WTC11 (cell line): ENCODE measurements around the gene BACE1-AS. TPM values are rescaled to one million over a fixed set of nuclear protein-coding genes. Genes with fewer than 3 reads are reported as not detected.
"Not testable (repeated sequence)": the region's sequence is repeated elsewhere in the genome, so short reads cannot be mapped to it uniquely, and the experiment has no call there.

ENCODE experiments used
- ATAC-seq: fragments of 200-7000 bp; cut with Tn5 transposase; 2 replicates; pipeline ENCODE4 v1.10.0; 2021; ENCODE audit warnings: mild to moderate bottlenecking, moderate library complexity
- CTCF ChIA-PET: fragments of 300-600 bp; sonication (Branson Sonifier 250); formaldehyde crosslinking; loops from one replicate; lab custom pipeline; 2021; ENCODE audit warnings: antibody characterized with exemption; lab: Charles Lee
- POLR2A ChIA-PET: fragments of 350-600 bp; sonication (Branson Sonifier 250); formaldehyde crosslinking; loops from one replicate; lab custom pipeline; 2021; ENCODE audit warnings: antibody characterized with exemption; lab: Charles Lee
- DNase-seq: peaks from one replicate; pipeline ENCODE4 v3.0.0; 2021; ENCODE audit warnings: low spot score
- H3K27ac Mint-ChIP-seq: 2 replicates; pipeline ENCODE4 v1.8.0; 2021; ENCODE audit warnings: mixed read lengths
- H3K27me3 Mint-ChIP-seq: 2 replicates; pipeline ENCODE4 v1.8.0; 2021; ENCODE audit warnings: low read depth, mild to moderate bottlenecking, moderate library complexity, mixed read lengths
- H3K36me3 Mint-ChIP-seq: 2 replicates; pipeline ENCODE4 v1.8.0; 2021; ENCODE audit warnings: mixed read lengths
- H3K4me1 Mint-ChIP-seq: 2 replicates; pipeline ENCODE4 v1.8.0; 2022; ENCODE audit warnings: mixed read lengths
- H3K4me3 Mint-ChIP-seq: 2 replicates; pipeline ENCODE4 v1.8.0; 2021; ENCODE audit warnings: mild to moderate bottlenecking, moderate library complexity, mixed read lengths
- H3K9me3 Mint-ChIP-seq: 2 replicates; pipeline ENCODE4 v1.8.0; 2021; ENCODE audit warnings: mixed read lengths
- CREM ChIP-seq: sonication (generic); formaldehyde crosslinking; IDR thresholded peaks from 2 replicates; pipeline ENCODE4 v1.8.1; 2022; ENCODE audit warnings: mild to moderate bottlenecking, missing genetic modification reagents, moderate library complexity
- EMX1 ChIP-seq: fragments of 250-450 bp; sonication (Bioruptor Pico); IDR thresholded peaks from 2 replicates; pipeline ENCODE4 v1.8.0; 2021; ENCODE audit warnings: mild to moderate bottlenecking
- FOXJ3 ChIP-seq: sonication (generic); formaldehyde crosslinking; IDR thresholded peaks from 2 replicates; pipeline ENCODE4 v1.9.0; 2021; ENCODE audit warnings: missing genetic modification reagents, mild to moderate bottlenecking, borderline replicate concordance
- RELA ChIP-seq: sonication (generic); formaldehyde crosslinking; IDR thresholded peaks from 2 replicates; pipeline ENCODE4 v1.8.1; 2022; ENCODE audit warnings: missing genetic modification reagents, mild to moderate bottlenecking, borderline replicate concordance
- SP1 ChIP-seq: sonication (generic); formaldehyde crosslinking; conservative IDR thresholded peaks from 2 replicates; pipeline ENCODE4 v1.8.1; 2022; ENCODE audit warnings: missing genetic modification reagents
- ZBTB21 ChIP-seq: sonication (generic); formaldehyde crosslinking; IDR thresholded peaks from 2 replicates; pipeline ENCODE4 v1.8.1; 2023; ENCODE audit warnings: mild to moderate bottlenecking, missing genetic modification reagents, borderline replicate concordance
- ZNF281 ChIP-seq: sonication (generic); formaldehyde crosslinking; IDR thresholded peaks from 2 replicates; pipeline ENCODE4 v1.8.0; 2023; ENCODE audit warnings: mild to moderate bottlenecking, missing genetic modification reagents
- total RNA-seq: library from RNA; stranded (reverse); gene quantifications from 3 replicates; pipeline ENCODE4 v1.2.3, GENCODE V29; 2021
- TF ChIP-seq, protein P1 (sequence below): sonication (generic); formaldehyde crosslinking; IDR thresholded peaks from 2 replicates; pipeline ENCODE4 v1.8.1; 2023; ENCODE audit warnings: mild to moderate bottlenecking, missing genetic modification reagents, borderline replicate concordance
- TF ChIP-seq, protein P2 (sequence below): sonication (generic); formaldehyde crosslinking; IDR thresholded peaks from 2 replicates; pipeline ENCODE4 v1.8.1; 2023; ENCODE audit warnings: mild to moderate bottlenecking, missing genetic modification reagents, moderate library complexity

Gene BACE1-AS
- total RNA-seq, 1 experiment from 2014 or later: 13.8 TPM

DNA sequence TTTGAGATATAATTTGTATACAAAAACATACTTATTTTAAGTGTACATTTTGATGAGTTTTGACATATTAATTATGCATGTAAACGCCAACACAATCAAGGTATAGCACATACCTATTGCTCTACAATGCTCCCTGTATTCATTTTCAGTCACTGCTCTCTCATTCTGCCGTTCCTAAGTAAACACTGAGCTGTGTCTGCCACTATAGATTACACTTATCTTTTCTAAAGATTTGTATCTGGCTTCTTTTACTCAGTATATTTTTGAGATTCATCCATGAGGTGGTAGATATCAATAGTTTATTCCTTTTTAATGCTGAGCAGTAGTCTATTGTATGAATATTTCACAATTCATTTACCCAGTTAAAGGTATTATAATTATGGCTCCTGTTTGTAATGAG, 25.4 kb upstream of the BACE1-AS start (continued):
- TF ChIP-seq, protein P1, sequence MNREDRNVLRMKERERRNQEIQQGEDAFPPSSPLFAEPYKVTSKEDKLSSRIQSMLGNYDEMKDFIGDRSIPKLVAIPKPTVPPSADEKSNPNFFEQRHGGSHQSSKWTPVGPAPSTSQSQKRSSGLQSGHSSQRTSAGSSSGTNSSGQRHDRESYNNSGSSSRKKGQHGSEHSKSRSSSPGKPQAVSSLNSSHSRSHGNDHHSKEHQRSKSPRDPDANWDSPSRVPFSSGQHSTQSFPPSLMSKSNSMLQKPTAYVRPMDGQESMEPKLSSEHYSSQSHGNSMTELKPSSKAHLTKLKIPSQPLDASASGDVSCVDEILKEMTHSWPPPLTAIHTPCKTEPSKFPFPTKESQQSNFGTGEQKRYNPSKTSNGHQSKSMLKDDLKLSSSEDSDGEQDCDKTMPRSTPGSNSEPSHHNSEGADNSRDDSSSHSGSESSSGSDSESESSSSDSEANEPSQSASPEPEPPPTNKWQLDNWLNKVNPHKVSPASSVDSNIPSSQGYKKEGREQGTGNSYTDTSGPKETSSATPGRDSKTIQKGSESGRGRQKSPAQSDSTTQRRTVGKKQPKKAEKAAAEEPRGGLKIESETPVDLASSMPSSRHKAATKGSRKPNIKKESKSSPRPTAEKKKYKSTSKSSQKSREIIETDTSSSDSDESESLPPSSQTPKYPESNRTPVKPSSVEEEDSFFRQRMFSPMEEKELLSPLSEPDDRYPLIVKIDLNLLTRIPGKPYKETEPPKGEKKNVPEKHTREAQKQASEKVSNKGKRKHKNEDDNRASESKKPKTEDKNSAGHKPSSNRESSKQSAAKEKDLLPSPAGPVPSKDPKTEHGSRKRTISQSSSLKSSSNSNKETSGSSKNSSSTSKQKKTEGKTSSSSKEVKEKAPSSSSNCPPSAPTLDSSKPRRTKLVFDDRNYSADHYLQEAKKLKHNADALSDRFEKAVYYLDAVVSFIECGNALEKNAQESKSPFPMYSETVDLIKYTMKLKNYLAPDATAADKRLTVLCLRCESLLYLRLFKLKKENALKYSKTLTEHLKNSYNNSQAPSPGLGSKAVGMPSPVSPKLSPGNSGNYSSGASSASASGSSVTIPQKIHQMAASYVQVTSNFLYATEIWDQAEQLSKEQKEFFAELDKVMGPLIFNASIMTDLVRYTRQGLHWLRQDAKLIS: no peak
- no peak for TF ChIP-seq ZBTB21 (CRISPR knock-in tag)

DNA sequence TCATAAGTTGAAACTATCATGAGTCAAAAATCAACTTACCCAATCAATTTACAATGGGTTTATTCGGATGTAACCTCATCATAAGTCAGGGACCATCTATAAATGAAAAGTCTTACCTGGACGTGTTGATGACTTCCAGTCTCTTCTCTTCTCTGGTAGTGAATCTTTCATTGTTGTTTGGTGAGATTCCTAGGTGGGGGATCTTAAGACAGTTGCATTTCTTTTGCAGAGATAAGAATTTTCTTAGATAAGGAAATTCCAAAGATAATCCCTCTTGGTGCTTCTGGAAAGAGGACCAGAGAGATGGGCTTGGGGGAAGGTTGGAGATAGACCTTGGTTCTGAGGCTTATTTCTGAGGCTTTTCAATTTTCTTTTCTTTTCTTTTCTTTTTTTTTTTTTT, 21.3 kb upstream of the BACE1-AS start:
- 0 out of 2 replicates have a peak, but pooled peaks cover 6% of the 10 kb centered on the region for H3K4me1 Mint-ChIP-seq
- H3K9me3 Mint-ChIP-seq: no peaks in the 10 kb centered on the region
- DNase-seq: no peak
- H3K4me3 Mint-ChIP-seq: no peak overlapping the region
- ATAC-seq: no peak
- H3K36me3 Mint-ChIP-seq: peaks cover 15% of the 10 kb centered on the region
- no peak overlapping the region for H3K27ac Mint-ChIP-seq
- TF ChIP-seq, protein P2, sequence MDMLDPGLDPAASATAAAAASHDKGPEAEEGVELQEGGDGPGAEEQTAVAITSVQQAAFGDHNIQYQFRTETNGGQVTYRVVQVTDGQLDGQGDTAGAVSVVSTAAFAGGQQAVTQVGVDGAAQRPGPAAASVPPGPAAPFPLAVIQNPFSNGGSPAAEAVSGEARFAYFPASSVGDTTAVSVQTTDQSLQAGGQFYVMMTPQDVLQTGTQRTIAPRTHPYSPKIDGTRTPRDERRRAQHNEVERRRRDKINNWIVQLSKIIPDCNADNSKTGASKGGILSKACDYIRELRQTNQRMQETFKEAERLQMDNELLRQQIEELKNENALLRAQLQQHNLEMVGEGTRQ (CRISPR knock-in tag): no peak
- TF ChIP-seq FOXJ3 (CRISPR knock-in tag) (no peak), RELA (CRISPR knock-in tag) (no peak), ZNF281 (no peak), CREM (no peak)
- ChIA-PET CTCF (no interaction called here), POLR2A (no interaction called here)
- H3K27me3 Mint-ChIP-seq: peaks cover 10% of the 10 kb centered on the region; the same call in 1 of the 2 replicates

GRCh38 chr11:117271208-117271607, 19.9 kb upstream of the BACE1-AS start:
- CTCF ChIA-PET: no interaction called here

GRCh38 chr11:117272175-117272574, 19.0 kb upstream of the BACE1-AS start:
- H3K27ac Mint-ChIP-seq, H3K4me3 Mint-ChIP-seq, POLR2A ChIA-PET, H3K36me3 Mint-ChIP-seq, H3K9me3 Mint-ChIP-seq, CTCF ChIA-PET, ATAC-seq, H3K4me1 Mint-ChIP-seq, DNase-seq: not testable (repeated sequence)
- H3K27me3 Mint-ChIP-seq: peaks cover 10% of the 10 kb centered on the region; the same call in 1 of the 2 replicates

More at GRCh38 chr11:117271208-117271607, 19.9 kb upstream of the BACE1-AS start:
- no peak overlapping the region for H3K4me3 Mint-ChIP-seq
- H3K4me1 Mint-ChIP-seq: 0 out of 2 replicates have a peak, but pooled peaks cover 6% of the 10 kb centered on the region
- DNase-seq (no peak), ATAC-seq (no peak)
- POLR2A ChIA-PET: no interaction called here
- peaks cover 14% of the 10 kb centered on the region for H3K36me3 Mint-ChIP-seq
- TF ChIP-seq EMX1 (no peak), SP1 (CRISPR knock-in tag) (no peak)
- no peak overlapping the region for H3K27ac Mint-ChIP-seq
- H3K27me3 Mint-ChIP-seq: peaks cover 10% of the 10 kb centered on the region; the same call in 1 of the 2 replicates
- no peaks in the 10 kb centered on the region for H3K9me3 Mint-ChIP-seq
